BJ (cell line): ENCODE data around the gene ARSD. TPM values are rescaled to one million over a fixed set of nuclear protein-coding genes. Genes with fewer than 3 reads are reported as not detected.

Experiments used
- CTCF ChIA-PET: fragments of 350-600 bp; formaldehyde crosslinking; extraction: SDS; loops from one replicate; lab custom pipeline; 2021; ENCODE audit warnings: antibody characterized with exemption, inconsistent platforms; lab: Yijun Ruan, JAX
- POLR2A ChIA-PET: fragments of 300-600 bp; sonication (Branson Sonifier 250); formaldehyde crosslinking; extraction: SDS; loops from one replicate; lab custom pipeline; 2021; ENCODE audit warnings: antibody characterized with exemption; lab: Charles Lee
- DNase-seq: peaks from one replicate; pipeline ENCODE4 v3.0.0-alpha.2; 2011; ENCODE audit warnings: low read depth
- H3K27me3 ChIP-seq: 2 replicates; pipeline ENCODE4 v1.6.0; 2011; ENCODE audit warnings: low read length; ENCODE audit not compliant: control insufficient read depth, insufficient read depth
- H3K36me3 ChIP-seq: 2 replicates; pipeline ENCODE4 v1.5.1; 2011; ENCODE audit warnings: low read length; ENCODE audit not compliant: control insufficient read depth, insufficient read depth
- H3K4me3 ChIP-seq: 2 replicates; pipeline ENCODE4 v1.5.1; 2011; ENCODE audit warnings: low read depth, mild to moderate bottlenecking, control low read depth, low read length
- polyA plus RNA-seq: library from polyadenylated mRNA; depleted of rRNA; stranded (reverse); fragments of >200 nt; gene quantifications from 2 replicates; pipeline ENCODE4 v1.2.3, GENCODE V29; 2011
- TF ChIP-seq, protein P1 (sequence below): IDR thresholded peaks from 2 replicates; pipeline ENCODE4 v1.5.1; 2011; ENCODE audit warnings: low read depth, mild to moderate bottlenecking, control low read depth, inconsistent platforms, low read length, moderate library complexity; ENCODE audit not compliant: insufficient read depth

Gene ARSD
- polyA plus RNA-seq, 1 experiment, result 12.6 TPM

GRCh38 chrX:2921193-2921592 lies 7.9 kb downstream of the ARSD start:
- ChIA-PET POLR2A (no interaction called here), CTCF (no interaction called here)
- no peak for DNase-seq
- no peaks in the 10 kb centered on the region for H3K27me3 ChIP-seq
- H3K36me3 ChIP-seq, result peaks cover 2% of the 10 kb centered on the region
- no peak overlapping the region for H3K4me3 ChIP-seq
- TF ChIP-seq, protein P1, sequence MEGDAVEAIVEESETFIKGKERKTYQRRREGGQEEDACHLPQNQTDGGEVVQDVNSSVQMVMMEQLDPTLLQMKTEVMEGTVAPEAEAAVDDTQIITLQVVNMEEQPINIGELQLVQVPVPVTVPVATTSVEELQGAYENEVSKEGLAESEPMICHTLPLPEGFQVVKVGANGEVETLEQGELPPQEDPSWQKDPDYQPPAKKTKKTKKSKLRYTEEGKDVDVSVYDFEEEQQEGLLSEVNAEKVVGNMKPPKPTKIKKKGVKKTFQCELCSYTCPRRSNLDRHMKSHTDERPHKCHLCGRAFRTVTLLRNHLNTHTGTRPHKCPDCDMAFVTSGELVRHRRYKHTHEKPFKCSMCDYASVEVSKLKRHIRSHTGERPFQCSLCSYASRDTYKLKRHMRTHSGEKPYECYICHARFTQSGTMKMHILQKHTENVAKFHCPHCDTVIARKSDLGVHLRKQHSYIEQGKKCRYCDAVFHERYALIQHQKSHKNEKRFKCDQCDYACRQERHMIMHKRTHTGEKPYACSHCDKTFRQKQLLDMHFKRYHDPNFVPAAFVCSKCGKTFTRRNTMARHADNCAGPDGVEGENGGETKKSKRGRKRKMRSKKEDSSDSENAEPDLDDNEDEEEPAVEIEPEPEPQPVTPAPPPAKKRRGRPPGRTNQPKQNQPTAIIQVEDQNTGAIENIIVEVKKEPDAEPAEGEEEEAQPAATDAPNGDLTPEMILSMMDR, result no peak

GRCh38 chrX:2917767-2918166 lies 11.4 kb downstream of the ARSD start:
- H3K4me3 ChIP-seq, result no peak overlapping the region
- ChIA-PET POLR2A (no interaction called here), CTCF (no interaction called here)
- no peaks in the 10 kb centered on the region for H3K27me3 ChIP-seq
- no peak for DNase-seq
- H3K36me3 ChIP-seq, result no peaks in the 10 kb centered on the region
- TF ChIP-seq, protein P1, result no peak

DNA sequence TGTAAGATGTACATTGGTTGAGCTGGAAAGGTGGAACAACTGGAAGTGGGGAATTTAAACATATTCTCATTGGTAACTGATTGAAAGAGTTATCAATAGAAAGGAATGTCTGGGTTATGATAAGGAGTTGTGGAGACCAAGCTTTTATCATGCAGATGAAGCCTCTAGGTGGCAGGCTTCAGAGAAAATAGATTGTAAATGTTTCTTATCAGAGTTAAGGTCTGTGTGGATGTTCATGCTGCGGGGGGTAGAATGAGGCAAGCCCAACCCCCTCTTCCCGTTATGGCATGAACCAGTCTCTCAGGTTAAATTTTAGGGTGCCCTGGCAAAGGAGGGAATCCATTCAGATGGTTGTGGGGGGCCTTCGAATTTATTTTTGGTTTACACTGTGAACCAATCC lies 16.0 kb downstream of the ARSD start:
- CTCF ChIA-PET, result interaction anchor here (1.2 kb wide), 1 partner anchor 9 kb away, joined by 4 read pairs; no protein-coding TSS in a partner anchor
- Histone ChIP-seq H3K27me3 (no peaks in the 10 kb centered on the region), H3K36me3 (no peaks in the 10 kb centered on the region), H3K4me3 (no peak overlapping the region)
- TF ChIP-seq, protein P1, result peak; percentile 4; the same call in 1 of the 2 replicates
- POLR2A ChIA-PET, result no interaction called here
- no peak for DNase-seq

- ChIA-PET POLR2A (no interaction called here), CTCF (no interaction called here)
- DNase-seq, result no peak
Measured at GRCh38 chrX:2910109-2910508, 19.0 kb downstream of the ARSD start.

GRCh38 chrX:2908125-2908685 lies 20.9 kb downstream of the ARSD start:
- no peaks in the 10 kb centered on the region for H3K36me3 ChIP-seq
- TF ChIP-seq, protein P1, result no peak
- H3K4me3 ChIP-seq, result no peak overlapping the region
- H3K27me3 ChIP-seq, result no peaks in the 10 kb centered on the region
- ChIA-PET POLR2A (no interaction called here), CTCF (no interaction called here)
- no peak for DNase-seq

More at GRCh38 chrX:2910109-2910508, 19.0 kb downstream of the ARSD start:
- Histone ChIP-seq H3K36me3 (no peaks in the 10 kb centered on the region), H3K4me3 (no peak overlapping the region), H3K27me3 (no peaks in the 10 kb centered on the region)
- TF ChIP-seq, protein P1, result no peak
